Measurements from ENCODE around the gene CTNNA3.

Gene CTNNA3

GRCh38 chr10:66239062-66239461, 1456.9 kb downstream of the CTNNA3 start (continued):
- TF ChIP-seq PRDM6 (tag by site-specific recombination; IDR thresholded peaks at IDR 0.05) (no peak), ZNF48 (tag by site-specific recombination; IDR thresholded peaks at IDR 0.05) (no peak), ZSCAN4 (tag by site-specific recombination; IDR thresholded peaks at IDR 0.05) (no peak), ZNF830 (tag by site-specific recombination; IDR thresholded peaks at IDR 0.05; ENCODE audit: low read depth) (no peak), ZNF155 (tag by site-specific recombination; IDR thresholded peaks at IDR 0.05) (no peak), BCL11A (tag by site-specific recombination; IDR thresholded peaks at IDR 0.05; ENCODE audit: low read depth) (no peak), IKZF3 (tag by site-specific recombination; IDR thresholded peaks at IDR 0.05) (no peak)
- TF ChIP-seq, protein P1, sequence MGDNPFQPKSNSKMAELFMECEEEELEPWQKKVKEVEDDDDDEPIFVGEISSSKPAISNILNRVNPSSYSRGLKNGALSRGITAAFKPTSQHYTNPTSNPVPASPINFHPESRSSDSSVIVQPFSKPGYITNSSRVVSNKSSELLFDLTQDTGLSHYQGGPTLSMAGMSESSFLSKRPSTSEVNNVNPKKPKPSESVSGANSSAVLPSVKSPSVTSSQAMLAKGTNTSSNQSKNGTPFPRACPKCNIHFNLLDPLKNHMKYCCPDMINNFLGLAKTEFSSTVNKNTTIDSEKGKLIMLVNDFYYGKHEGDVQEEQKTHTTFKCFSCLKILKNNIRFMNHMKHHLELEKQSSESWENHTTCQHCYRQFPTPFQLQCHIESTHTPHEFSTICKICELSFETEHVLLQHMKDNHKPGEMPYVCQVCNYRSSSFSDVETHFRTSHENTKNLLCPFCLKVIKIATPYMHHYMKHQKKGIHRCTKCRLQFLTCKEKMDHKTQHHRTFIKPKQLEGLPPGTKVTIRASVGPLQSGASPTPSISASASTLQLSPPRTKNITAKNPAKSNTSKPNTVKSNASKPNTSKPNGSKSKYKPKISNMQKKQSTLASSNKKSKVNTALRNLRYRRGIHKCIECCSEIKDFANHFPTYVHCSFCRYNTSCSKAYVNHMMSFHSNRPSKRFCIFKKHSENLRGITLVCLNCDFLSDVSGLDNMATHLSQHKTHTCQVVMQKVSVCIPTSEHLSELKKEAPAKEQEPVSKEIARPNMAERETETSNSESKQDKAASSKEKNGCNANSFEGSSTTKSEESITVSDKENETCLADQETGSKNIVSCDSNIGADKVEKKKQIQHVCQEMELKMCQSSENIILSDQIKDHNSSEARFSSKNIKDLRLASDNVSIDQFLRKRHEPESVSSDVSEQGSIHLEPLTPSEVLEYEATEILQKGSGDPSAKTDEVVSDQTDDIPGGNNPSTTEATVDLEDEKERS (tag by site-specific recombination; IDR thresholded peaks at IDR 0.05) = no peak
- TF ChIP-seq, protein P2, sequence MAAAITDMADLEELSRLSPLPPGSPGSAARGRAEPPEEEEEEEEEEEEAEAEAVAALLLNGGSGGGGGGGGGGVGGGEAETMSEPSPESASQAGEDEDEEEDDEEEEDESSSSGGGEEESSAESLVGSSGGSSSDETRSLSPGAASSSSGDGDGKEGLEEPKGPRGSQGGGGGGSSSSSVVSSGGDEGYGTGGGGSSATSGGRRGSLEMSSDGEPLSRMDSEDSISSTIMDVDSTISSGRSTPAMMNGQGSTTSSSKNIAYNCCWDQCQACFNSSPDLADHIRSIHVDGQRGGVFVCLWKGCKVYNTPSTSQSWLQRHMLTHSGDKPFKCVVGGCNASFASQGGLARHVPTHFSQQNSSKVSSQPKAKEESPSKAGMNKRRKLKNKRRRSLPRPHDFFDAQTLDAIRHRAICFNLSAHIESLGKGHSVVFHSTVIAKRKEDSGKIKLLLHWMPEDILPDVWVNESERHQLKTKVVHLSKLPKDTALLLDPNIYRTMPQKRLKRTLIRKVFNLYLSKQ (tag by site-specific recombination; IDR thresholded peaks at IDR 0.05; ENCODE audit: borderline replicate concordance) = no peak

- Histone ChIP-seq H3K4me3 (ENCODE audit: low read depth, low read length) (no peak overlapping the region), H3K27ac (ENCODE audit: extremely low read depth, low read depth, low read length) (no peak overlapping the region), H3K9me3 (ENCODE audit: control insufficient read depth, insufficient read depth, low read depth, low read length) (no peaks in the 10 kb centered on the region), H3K4me1 (ENCODE audit: control insufficient read depth, insufficient read depth, low read length) (no peaks in the 10 kb centered on the region), H3K36me3 (ENCODE audit: control insufficient read depth in 2 of 2, insufficient read depth in 1 of 2, low read length in 2 of 2) (no peaks in the 10 kb centered on the region)
- ChIA-PET POLR2A (no interaction called here), CTCF (no interaction called here)
- TF ChIP-seq ZBTB48 (tag by site-specific recombination; IDR thresholded peaks at IDR 0.05) = no peak
- TF ChIP-seq, protein P1 (tag by site-specific recombination; IDR thresholded peaks at IDR 0.05) = no peak
- no peak for TF ChIP-seq SCRT1 (tag by site-specific recombination; IDR thresholded peaks at IDR 0.05; ENCODE audit: borderline replicate concordance)
- TF ChIP-seq GFI1B (tag by site-specific recombination; IDR thresholded peaks at IDR 0.05) = no peak
- TF ChIP-seq ZNF837 (tag by site-specific recombination; IDR thresholded peaks at IDR 0.05) = no peak
- TF ChIP-seq ZNF792 (tag by site-specific recombination; IDR thresholded peaks at IDR 0.05) = no peak
- no peak for TF ChIP-seq TSHZ1 (tag by site-specific recombination; IDR thresholded peaks at IDR 0.05; ENCODE audit: borderline replicate concordance)
- no peak for TF ChIP-seq TRIM28 (IDR thresholded peaks at IDR 0.05; ENCODE audit: borderline replicate concordance, low read length)
- TF ChIP-seq ZNF670 (tag by site-specific recombination; IDR thresholded peaks at IDR 0.05; ENCODE audit: low read depth) = no peak
- TF ChIP-seq, protein P3, sequence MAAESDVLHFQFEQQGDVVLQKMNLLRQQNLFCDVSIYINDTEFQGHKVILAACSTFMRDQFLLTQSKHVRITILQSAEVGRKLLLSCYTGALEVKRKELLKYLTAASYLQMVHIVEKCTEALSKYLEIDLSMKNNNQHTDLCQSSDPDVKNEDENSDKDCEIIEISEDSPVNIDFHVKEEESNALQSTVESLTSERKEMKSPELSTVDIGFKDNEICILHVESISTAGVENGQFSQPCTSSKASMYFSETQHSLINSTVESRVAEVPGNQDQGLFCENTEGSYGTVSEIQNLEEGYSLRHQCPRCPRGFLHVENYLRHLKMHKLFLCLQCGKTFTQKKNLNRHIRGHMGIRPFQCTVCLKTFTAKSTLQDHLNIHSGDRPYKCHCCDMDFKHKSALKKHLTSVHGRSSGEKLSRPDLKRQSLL (tag by site-specific recombination; IDR thresholded peaks at IDR 0.05) = no peak
- TF ChIP-seq ZNF18 (tag by site-specific recombination; IDR thresholded peaks at IDR 0.05) = no peak
These were observed 1457.7 kb downstream of the CTNNA3 start for GRCh38 chr10:66238343-66238742.
